Activated T-helper 1 cell treated with anti-CD3 and anti-CD28 coated beads, Interleukin-12 subunit alpha, Interleukin-12 subunit beta, Interleukin-2, Interleukin-4 antibody, amounts not matched to agents 30 ng/mL and 10 ng/mL and 1 ng/mL, durations not matched to agents 14 hours and 24 hours and 36 hours (primary cell): ENCODE results near the gene FBXO31. TPM values are rescaled to one million over a fixed set of nuclear protein-coding genes. Genes with fewer than 3 reads are reported as not detected.
A peak's percentile ranks its signal among the peaks of the same experiment; 100 is the strongest.
"Not testable (repeated sequence)": the region's sequence is repeated elsewhere in the genome, so short reads cannot be mapped to it uniquely, and the experiment has no call there.

Experiments
- DNase-seq: peaks from one replicate; pipeline ENCODE4 v3.0.0; 2021; ENCODE audit warnings: low spot score
- H3K27ac Mint-ChIP-seq: one replicate; pipeline ENCODE4 v1.8.0; 2021; ENCODE audit warnings: mild to moderate bottlenecking, mixed read lengths
- H3K27me3 Mint-ChIP-seq: one replicate; pipeline ENCODE4 v1.8.0; 2022; ENCODE audit warnings: mild to moderate bottlenecking, moderate library complexity, mixed read lengths; ENCODE audit not compliant: insufficient read depth
- H3K36me3 Mint-ChIP-seq: one replicate; pipeline ENCODE4 v1.8.0; 2021; ENCODE audit warnings: low read depth, mixed read lengths
- H3K4me1 Mint-ChIP-seq: one replicate; pipeline ENCODE4 v1.8.0; 2021; ENCODE audit warnings: low read depth, mixed read lengths
- H3K4me3 Mint-ChIP-seq: one replicate; pipeline ENCODE4 v1.8.0; 2021; ENCODE audit warnings: mild to moderate bottlenecking, moderate library complexity, mixed read lengths
- H3K9me3 Mint-ChIP-seq: one replicate; pipeline ENCODE4 v1.8.0; 2021; ENCODE audit warnings: mixed read lengths
- intact Hi-C: fragments of 100-400 bp; cut with micrococcal nuclease; formaldehyde crosslinking; loops from one replicate; pipeline ENCODE4 v1.15.1; 2024
- total RNA-seq: library from RNA; stranded (reverse); gene quantifications from 2 replicates; pipeline ENCODE4 v1.2.3, GENCODE V29; 2022

The FBXO31 gene
- total RNA-seq, 1 donor from 2014 or later: 41.3 TPM

DNA sequence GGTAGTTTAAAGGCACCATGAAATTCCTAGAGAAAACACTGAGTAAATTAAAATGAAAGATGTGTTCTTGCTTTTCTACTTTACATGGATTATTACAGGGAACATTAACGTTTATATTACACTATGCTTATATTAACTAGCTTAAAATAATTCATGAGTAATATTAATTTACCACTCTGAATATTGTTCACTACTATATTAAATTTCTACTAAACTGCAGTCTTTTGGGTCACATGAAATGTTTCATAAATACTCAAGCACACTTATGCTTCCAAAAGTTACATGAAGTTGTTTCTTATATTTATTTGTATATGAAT lies 5.2 kb upstream of the FBXO31 start:
- peaks cover 40% of the 10 kb centered on the region for H3K4me1 Mint-ChIP-seq

DNA sequence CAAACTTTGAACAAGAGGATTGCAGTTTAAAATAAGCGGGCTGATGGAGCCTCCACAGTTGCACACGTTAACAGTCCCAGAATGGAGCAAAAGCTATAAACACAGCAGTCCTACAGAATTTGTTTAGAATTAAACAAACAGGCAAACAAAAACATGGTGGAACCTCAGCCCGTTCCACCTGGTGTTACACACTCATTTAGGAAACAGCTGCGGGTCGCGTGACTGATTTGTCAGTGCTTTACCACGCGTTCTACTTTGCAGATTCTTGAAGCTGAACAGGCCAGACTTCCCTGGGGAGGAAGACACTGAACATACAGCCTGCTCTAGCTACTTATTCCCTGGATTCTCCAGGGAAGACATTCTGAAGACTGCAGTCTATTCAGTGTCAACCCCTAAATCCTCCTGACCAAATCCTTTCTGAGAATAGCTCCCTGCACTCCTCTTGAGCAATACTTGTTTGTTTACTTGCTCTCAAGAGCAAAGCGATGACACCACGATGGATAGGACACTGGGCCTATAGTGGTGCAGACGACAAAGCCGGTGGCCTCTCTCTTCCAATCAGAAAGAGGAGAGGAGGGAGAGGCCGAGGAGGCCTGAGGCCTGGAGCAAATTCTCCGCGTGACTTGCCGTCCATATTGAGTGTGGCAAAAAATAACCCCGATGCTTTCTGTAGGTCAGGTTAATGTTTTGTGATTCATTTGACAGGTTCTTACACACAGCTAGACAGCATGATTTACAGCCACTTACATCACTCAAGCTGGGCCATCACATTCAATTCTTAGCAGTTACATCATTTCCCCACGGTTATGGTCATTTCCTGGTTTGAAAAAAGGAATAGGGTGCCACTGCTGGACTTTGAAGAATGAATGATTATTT lies 4.6 kb upstream of the FBXO31 start:
- DNase-seq: peak; percentile 88
- Mint-ChIP-seq H3K27ac (peak overlapping the region; percentile 89), H3K4me3 (peak overlapping the region; percentile 61), H3K27me3 (peaks cover 2% of the 10 kb centered on the region), H3K4me1 (peaks cover 34% of the 10 kb centered on the region), H3K36me3 (no peaks in the 10 kb centered on the region), H3K9me3 (no peaks in the 10 kb centered on the region)
- intact Hi-C loops: loop anchor here (1.0 to 10.0 kb wide), 5 partner anchors 71 to 1277 kb away; partner anchors contain the start of genes BANP, C16orf95, MVD and ZCCHC14

More for the DNA sequence above, 5.2 kb upstream of the FBXO31 start:
- Mint-ChIP-seq H3K27me3 (peaks cover 2% of the 10 kb centered on the region), H3K4me3 (peak overlapping the region; percentile 61), H3K36me3 (no peaks in the 10 kb centered on the region), H3K9me3 (no peaks in the 10 kb centered on the region), H3K27ac (peak overlapping the region; percentile 89)
- no peak for DNase-seq
- intact Hi-C loops: loop anchor here (1.0 to 10.0 kb wide), 5 partner anchors 71 to 1276 kb away; partner anchors contain the start of genes BANP, C16orf95, MVD and ZCCHC14

DNA sequence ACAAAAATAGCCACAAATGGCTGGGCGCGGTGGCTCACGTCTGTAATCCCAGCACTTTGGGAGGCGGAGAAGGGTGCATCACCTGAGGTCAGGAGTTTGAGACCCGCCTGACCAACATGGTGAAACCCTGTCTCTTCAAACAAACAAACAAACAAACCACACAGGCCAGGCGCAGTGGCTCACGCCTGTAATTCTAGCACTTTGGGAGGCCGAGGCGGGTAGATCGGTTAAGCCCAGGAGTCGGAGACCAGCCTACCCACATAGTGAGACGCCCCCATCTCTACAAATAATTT lies 1.2 kb upstream of the FBXO31 start:
- intact Hi-C loops: loop anchor here (1.0 to 10.0 kb wide), 6 partner anchors 7 to 1280 kb away; partner anchors contain the start of genes BANP, MAP1LC3B, MVD and ZCCHC14
- H3K36me3 Mint-ChIP-seq, DNase-seq, H3K27me3 Mint-ChIP-seq, H3K9me3 Mint-ChIP-seq: not testable (repeated sequence)
- peak overlapping the region; percentile 88 for H3K4me3 Mint-ChIP-seq
- H3K27ac Mint-ChIP-seq: peak overlapping the region; percentile 65
- H3K4me1 Mint-ChIP-seq: peaks cover 56% of the 10 kb centered on the region

DNA sequence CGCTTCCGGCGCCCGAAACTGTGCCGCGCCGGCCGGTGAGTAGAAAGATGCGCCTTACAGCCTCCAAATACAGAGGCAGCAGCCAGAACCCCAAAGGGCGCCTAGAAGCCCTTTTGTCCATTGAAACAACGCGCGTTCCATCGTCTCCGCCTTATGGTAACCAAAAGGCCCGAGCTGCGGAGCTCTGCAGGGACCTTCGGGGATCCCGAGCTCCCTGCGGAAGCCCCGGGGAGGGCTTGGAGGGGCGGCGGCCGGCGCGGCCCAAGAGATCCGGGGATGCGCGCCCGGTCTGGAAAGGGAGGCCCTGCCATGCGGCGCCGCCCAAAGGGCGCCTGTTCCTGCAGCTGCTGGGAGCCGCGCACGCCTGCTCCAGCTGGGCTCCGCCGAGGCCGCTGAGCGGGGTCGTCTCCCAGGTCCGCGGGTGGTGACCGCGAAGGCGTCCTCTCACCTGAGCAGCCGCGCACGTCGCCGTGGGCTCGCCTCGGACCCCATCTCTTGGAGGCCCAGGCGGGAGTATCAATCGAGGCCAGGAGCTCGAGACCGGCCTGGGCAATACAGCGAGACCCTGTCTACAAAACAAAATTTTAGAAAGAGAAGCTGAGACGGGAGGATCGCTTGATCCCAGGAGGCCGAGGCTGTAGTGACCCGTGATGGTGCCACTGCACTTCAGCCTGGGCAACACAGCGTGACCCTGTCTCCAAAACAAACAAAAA lies 742 bp upstream of the FBXO31 start:
- Mint-ChIP-seq H3K9me3 (no peaks in the 10 kb centered on the region), H3K4me1 (peaks cover 52% of the 10 kb centered on the region), H3K27me3 (peaks cover 2% of the 10 kb centered on the region), H3K4me3 (peak overlapping the region; percentile 88), H3K36me3 (peaks cover 7% of the 10 kb centered on the region), H3K27ac (peak overlapping the region; percentile 98)
- intact Hi-C loops: loop anchor here (1.0 to 10.0 kb wide), 5 partner anchors 8 to 1280 kb away; partner anchors contain the start of genes BANP, MAP1LC3B, MVD and ZCCHC14
- DNase-seq: no peak

DNA sequence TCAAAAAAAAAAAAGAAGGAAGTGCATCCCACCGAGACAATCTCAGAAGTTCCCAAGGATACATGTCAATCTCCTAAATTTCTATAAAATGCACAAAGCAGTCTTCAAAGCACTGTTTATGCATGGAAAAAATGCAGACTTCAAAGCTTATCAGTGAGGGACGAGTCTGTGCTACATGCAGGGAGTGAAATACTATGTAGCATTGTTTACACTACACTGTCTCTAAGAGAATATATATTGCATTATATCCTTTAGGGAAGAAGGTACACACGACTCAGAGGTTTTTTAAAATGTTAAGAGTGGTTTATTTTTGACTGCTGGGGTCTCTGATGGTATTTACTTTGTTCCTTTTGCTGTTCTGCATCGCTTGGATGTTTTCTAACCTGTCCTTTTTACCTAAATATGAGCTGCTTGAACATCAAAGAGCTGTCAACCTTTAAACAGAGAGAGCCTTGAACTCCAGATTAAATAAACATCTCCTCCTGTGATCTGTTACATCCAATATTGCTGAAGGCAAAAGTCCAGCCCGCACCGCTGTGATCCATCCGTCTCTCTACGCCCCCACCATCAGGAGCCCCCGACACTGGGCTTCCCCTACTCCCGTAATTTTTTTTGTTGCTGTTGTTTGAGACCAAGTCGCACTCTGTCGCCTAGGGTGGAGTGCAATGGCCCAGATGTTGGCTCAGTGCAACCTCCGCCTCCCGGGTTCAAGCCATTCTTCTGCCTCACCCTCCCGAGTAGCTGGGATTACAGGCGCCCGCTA lies 1.4 kb downstream of the FBXO31 start:
- H3K27ac Mint-ChIP-seq: peak overlapping the region; percentile 88
- peaks cover 8% of the 10 kb centered on the region for H3K36me3 Mint-ChIP-seq
- H3K9me3 Mint-ChIP-seq: no peaks in the 10 kb centered on the region
- H3K4me3 Mint-ChIP-seq: peak overlapping the region; percentile 89
- intact Hi-C loops: loop anchor here (2.0 to 10.0 kb wide), 3 partner anchors 37 to 1283 kb away; partner anchors contain the start of gene MVD
- H3K27me3 Mint-ChIP-seq: peaks cover 2% of the 10 kb centered on the region
- DNase-seq: no peak
- peaks cover 33% of the 10 kb centered on the region for H3K4me1 Mint-ChIP-seq

DNA sequence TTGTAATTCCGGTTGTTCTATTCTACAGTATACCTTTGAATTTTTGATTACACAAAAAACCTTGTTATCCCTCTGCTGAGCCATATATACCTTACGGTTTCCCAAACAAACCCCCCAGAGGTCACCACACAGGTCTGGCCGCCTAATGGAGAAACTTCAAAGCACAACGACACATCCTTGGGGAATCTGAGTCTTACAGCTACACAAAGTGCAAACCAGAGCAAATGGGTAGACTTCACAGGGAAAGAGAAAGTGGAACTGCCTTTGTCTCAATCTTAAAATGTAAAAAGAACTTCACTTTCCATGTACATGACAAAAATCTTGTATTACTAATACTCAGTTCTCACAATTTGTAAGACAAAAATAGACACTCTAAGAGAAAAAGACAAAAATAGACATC lies 2.7 kb downstream of the FBXO31 start:
- peak overlapping the region; percentile 91 for H3K27ac Mint-ChIP-seq
- H3K9me3 Mint-ChIP-seq: no peaks in the 10 kb centered on the region
- H3K4me1 Mint-ChIP-seq: peaks cover 36% of the 10 kb centered on the region

DNA sequence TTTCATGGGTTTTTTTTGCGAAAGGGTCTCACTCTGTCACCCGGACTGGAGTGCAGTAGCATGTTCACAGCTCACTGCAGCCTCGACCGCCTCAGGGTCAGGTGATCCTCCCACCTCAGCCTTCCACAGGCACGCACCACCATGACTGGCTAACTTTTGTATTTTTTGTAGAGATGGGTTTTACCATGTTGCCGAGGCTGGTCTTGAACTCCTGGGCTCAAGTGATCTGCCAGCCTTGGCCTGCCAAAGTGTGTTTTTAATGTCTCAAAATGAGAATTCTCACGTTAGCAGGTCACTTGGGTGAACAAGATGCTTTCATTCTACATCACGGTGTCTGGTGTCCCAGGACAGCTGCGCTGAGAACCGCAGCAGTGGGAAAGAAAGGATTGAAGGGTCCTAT lies 3.2 kb downstream of the FBXO31 start:
- Mint-ChIP-seq H3K4me1 (peaks cover 39% of the 10 kb centered on the region), H3K27me3 (peaks cover 2% of the 10 kb centered on the region), H3K27ac (peak overlapping the region; percentile 91), H3K9me3 (no peaks in the 10 kb centered on the region), H3K36me3 (peaks cover 8% of the 10 kb centered on the region), H3K4me3 (peak overlapping the region; percentile 89)
- intact Hi-C loops: loop anchor here (2.0 to 10.0 kb wide), 3 partner anchors 14 to 1284 kb away; partner anchors contain the start of gene MVD
- DNase-seq: no peak

More for the DNA sequence above, 2.7 kb downstream of the FBXO31 start:
- H3K36me3 Mint-ChIP-seq: peaks cover 8% of the 10 kb centered on the region
- DNase-seq: no peak
- H3K4me3 Mint-ChIP-seq: peak overlapping the region; percentile 89
- intact Hi-C loops: loop anchor here (2.0 to 10.0 kb wide), 3 partner anchors 14 to 1284 kb away; partner anchors contain the start of gene MVD
- peaks cover 2% of the 10 kb centered on the region for H3K27me3 Mint-ChIP-seq

DNA sequence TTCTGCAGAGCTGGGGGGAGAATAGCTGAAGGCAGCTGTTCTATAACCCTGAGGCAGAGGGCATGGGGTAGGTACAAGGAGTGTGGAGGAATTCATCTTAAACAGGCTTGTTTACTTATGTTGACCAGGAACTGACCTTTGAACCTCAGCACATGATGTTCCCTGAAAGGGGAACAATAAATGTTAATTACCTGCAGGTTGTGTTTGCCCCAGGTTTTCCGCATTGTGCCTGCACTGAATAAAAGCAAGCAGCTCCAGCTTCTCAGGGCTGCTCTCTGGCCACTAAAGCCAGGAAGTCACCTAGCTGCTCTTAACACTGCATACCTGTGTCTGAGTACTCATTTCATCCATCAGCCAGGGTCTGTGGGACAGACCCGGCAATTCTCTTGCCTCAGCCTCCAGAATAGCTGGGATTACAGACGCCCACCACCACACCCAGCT lies 4.2 kb downstream of the FBXO31 start:
- peaks cover 39% of the 10 kb centered on the region for H3K4me1 Mint-ChIP-seq
- DNase-seq, H3K9me3 Mint-ChIP-seq, H3K4me3 Mint-ChIP-seq, intact Hi-C loops, H3K27me3 Mint-ChIP-seq, H3K27ac Mint-ChIP-seq, H3K36me3 Mint-ChIP-seq: not testable (repeated sequence)

DNA sequence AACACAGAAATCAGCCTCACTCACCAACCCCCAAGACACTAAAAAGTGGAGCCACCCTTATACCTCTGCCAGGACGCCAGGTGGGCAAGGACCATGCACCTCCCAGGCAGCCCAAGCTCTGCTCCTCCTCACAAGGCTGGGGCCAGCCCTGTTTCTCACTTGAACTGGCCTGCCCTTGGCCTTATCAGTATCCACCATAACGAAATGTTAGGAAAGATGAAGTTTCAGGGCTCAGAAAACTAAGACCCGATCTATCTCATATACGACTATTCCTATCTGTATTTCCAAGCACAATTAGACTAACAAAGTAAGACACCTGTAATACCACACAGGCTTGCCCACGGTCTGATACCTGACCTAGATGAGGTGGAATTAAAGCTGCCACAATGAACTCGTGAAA lies 6.9 kb downstream of the FBXO31 start:
- Mint-ChIP-seq H3K27ac (no peak overlapping the region), H3K27me3 (no peaks in the 10 kb centered on the region), H3K4me1 (peaks cover 25% of the 10 kb centered on the region), H3K4me3 (no peak overlapping the region), H3K9me3 (no peaks in the 10 kb centered on the region), H3K36me3 (peaks cover 8% of the 10 kb centered on the region)
- no peak for DNase-seq
- intact Hi-C loops: no loop called here

DNA sequence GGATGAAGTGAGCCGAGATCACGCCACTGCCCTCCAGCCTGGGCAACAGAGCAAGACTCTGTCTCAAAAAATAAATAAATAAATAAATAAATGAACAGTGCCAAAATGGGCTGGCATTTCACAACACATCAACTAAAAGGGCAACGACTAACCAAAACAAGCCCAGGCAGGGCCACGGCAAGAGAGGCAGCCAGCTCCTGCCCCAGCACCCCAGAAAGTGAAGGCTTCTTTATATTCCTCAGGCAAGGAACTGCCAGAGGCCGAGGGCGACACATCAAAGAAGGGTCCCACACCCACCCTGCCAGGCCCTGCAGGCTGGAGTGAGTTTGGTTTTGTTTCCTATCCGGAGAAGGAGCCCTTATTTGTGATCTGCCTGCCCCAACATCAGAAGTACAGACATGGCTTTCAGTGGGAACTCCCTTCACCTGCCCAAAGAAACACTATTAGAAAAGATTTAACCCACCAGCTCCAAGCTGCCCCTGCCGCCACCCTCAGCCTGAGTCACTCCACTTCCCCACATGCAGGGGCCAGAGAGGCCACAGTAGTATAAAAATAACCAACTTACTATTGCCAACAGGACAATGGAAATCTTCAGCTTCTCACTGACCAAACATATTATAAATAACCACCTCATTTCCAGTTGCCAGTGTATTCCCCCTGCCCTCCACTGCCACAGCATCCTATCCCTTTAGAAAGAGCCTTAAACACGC lies 8.0 kb downstream of the FBXO31 start:
- peak overlapping the region; percentile 29 for H3K27ac Mint-ChIP-seq
- no peaks in the 10 kb centered on the region for H3K27me3 Mint-ChIP-seq
- no peak for DNase-seq
- peaks cover 2% of the 10 kb centered on the region for H3K36me3 Mint-ChIP-seq
- peaks cover 14% of the 10 kb centered on the region for H3K4me1 Mint-ChIP-seq
- intact Hi-C loops: no loop called here
- H3K4me3 Mint-ChIP-seq: no peak overlapping the region
- H3K9me3 Mint-ChIP-seq: no peaks in the 10 kb centered on the region

DNA sequence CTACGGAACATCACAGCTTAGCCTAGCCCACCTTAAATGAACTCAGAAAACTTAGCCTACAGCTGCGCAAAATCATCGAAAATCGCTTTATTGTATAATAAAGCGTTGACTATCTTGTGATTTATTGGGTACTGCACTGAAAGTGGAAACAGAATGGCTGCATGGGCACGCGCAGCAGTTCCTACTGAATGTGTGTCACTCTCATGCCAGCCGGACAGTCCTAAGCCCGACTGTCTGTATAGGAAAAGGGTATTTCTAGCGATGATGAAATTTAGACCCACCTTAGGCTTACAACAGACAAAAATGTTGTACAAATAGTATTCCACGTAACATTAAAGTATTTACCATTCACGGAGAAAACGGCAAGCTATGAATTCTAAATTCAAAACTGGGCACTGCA lies 9.3 kb downstream of the FBXO31 start:
- peaks cover 12% of the 10 kb centered on the region for H3K4me1 Mint-ChIP-seq
- intact Hi-C loops: no loop called here
- no peaks in the 10 kb centered on the region for H3K9me3 Mint-ChIP-seq
- DNase-seq: no peak
- H3K4me3 Mint-ChIP-seq: no peak overlapping the region
- peaks cover 2% of the 10 kb centered on the region for H3K36me3 Mint-ChIP-seq
- no peak overlapping the region for H3K27ac Mint-ChIP-seq
- H3K27me3 Mint-ChIP-seq: no peaks in the 10 kb centered on the region

DNA sequence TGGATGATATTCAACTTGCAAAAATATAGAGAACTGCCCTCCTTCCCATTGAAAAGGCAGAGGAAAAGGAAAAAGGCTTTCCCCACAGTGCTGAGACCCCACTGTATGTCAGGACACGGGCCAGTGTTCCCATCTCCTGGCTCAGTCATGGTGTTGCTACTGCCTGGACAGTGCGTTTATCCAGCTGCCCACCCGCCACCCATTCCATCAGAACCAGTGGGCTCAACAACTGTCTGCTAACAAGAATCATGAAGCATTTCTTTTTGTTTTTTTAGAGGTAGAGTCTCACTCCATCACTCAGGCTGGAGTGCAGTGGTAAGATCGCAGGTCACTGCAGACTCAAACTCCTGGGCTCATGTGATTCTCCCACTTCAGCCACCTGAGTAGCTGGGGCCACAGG lies 11.3 kb downstream of the FBXO31 start:
- Mint-ChIP-seq H3K36me3 (no peaks in the 10 kb centered on the region), H3K27ac (no peak overlapping the region), H3K9me3 (no peaks in the 10 kb centered on the region), H3K4me3 (no peak overlapping the region), H3K4me1 (peaks cover 25% of the 10 kb centered on the region), H3K27me3 (no peaks in the 10 kb centered on the region)
- DNase-seq: no peak
- intact Hi-C loops: no loop called here
